ENCODE results near the gene SLC8B1. TPM values are rescaled to one million over a fixed set of nuclear protein-coding genes. Genes with fewer than 3 reads are reported as not detected.

Gene SLC8B1
- total RNA-seq, 6 experiments from 2014 or later, result 5.8 to 6.7 (median 6.3) TPM

GRCh38 chr12:113333418-113333750, 1.5 kb downstream of the SLC8B1 start:
- H3K27ac Mint-ChIP-seq, result no peak overlapping the region
- no peaks in the 10 kb centered on the region for H3K36me3 Mint-ChIP-seq (ENCODE audit: low read depth)
- H3K4me1 Mint-ChIP-seq (ENCODE audit: low read depth), result peaks cover 23% of the 10 kb centered on the region
- no peak for DNase-seq
- no peak for TF ChIP-seq CTCF (IDR thresholded peaks at IDR 0.05)
- H3K27me3 Mint-ChIP-seq (ENCODE audit: insufficient read depth), result no peaks in the 10 kb centered on the region; the same call in 1 of the 2 replicates
- H3K9me3 Mint-ChIP-seq, result no peaks in the 10 kb centered on the region
- H3K4me3 Mint-ChIP-seq, result no peak overlapping the region

GRCh38 chr12:113332688-113333417, 2.1 kb downstream of the SLC8B1 start:
- H3K36me3 Mint-ChIP-seq (ENCODE audit: low read depth), result no peaks in the 10 kb centered on the region
- H3K27me3 Mint-ChIP-seq (ENCODE audit: insufficient read depth), result no peaks in the 10 kb centered on the region; the same call in 1 of the 2 replicates
- H3K27ac Mint-ChIP-seq, result no peak overlapping the region
- DNase-seq, result no peak
- H3K9me3 Mint-ChIP-seq, result no peaks in the 10 kb centered on the region
- no peak for TF ChIP-seq CTCF (IDR thresholded peaks at IDR 0.05)
- H3K4me3 Mint-ChIP-seq, result no peak overlapping the region
- H3K4me1 Mint-ChIP-seq (ENCODE audit: low read depth), result peaks cover 23% of the 10 kb centered on the region

- H3K36me3 Mint-ChIP-seq (ENCODE audit: low read depth), result no peaks in the 10 kb centered on the region
- peaks cover 37% of the 10 kb centered on the region for H3K4me1 Mint-ChIP-seq (ENCODE audit: low read depth)
- no peak overlapping the region for H3K27ac Mint-ChIP-seq
- H3K27me3 Mint-ChIP-seq (ENCODE audit: insufficient read depth), result no peaks in the 10 kb centered on the region; the same call in 1 of the 2 replicates
- no peaks in the 10 kb centered on the region for H3K9me3 Mint-ChIP-seq
- no peak overlapping the region for H3K4me3 Mint-ChIP-seq
- TF ChIP-seq CTCF (IDR thresholded peaks at IDR 0.05), result no peak
- no peak for DNase-seq
Observed at GRCh38 chr12:113330505-113330904, 4.4 kb downstream of the SLC8B1 start.

- Mint-ChIP-seq H3K36me3 (ENCODE audit: low read depth) (no peaks in the 10 kb centered on the region), H3K9me3 (no peaks in the 10 kb centered on the region), H3K4me3 (no peak overlapping the region), H3K4me1 (ENCODE audit: low read depth) (peaks cover 37% of the 10 kb centered on the region), H3K27me3 (ENCODE audit: insufficient read depth) (no peaks in the 10 kb centered on the region; the same call in 1 of the 2 replicates), H3K27ac (peak overlapping the region; percentile 3; the same call in 1 of the 2 replicates)
- no peak for DNase-seq
- TF ChIP-seq CTCF (IDR thresholded peaks at IDR 0.05), result no peak
Observed at GRCh38 chr12:113329791-113330417, 5.0 kb downstream of the SLC8B1 start.

GRCh38 chr12:113329022-113329790, 5.7 kb downstream of the SLC8B1 start:
- no peak for DNase-seq
- Mint-ChIP-seq H3K27me3 (ENCODE audit: insufficient read depth) (no peaks in the 10 kb centered on the region; the same call in 1 of the 2 replicates), H3K4me1 (ENCODE audit: low read depth) (peaks cover 30% of the 10 kb centered on the region), H3K36me3 (ENCODE audit: low read depth) (no peaks in the 10 kb centered on the region), H3K4me3 (no peak overlapping the region), H3K27ac (no peak overlapping the region), H3K9me3 (no peaks in the 10 kb centered on the region)
- TF ChIP-seq CTCF (IDR thresholded peaks at IDR 0.05), result no peak
